K562 (cell line): ENCODE measurements around the gene INHBE. TPM values are rescaled to one million over a fixed set of nuclear protein-coding genes. Genes with fewer than 3 reads are reported as not detected.
A peak's percentile ranks its signal among the peaks of the same experiment; 100 is the strongest.

Experiments used
- FOXK2 ChIP-seq, 2 experiments: fragments of 450-650 bp; IDR thresholded peaks in 1 of 2; conservative IDR thresholded peaks in 1 of 2; 2 replicates each; pipeline ENCODE4 v1.6.1; 2016; ENCODE audit warnings: low read depth in 2 of 2, mild to moderate bottlenecking in 1 of 2
- LARP7 ChIP-seq: fragments of 450-650 bp; IDR thresholded peaks from 2 replicates; pipeline ENCODE4 v1.6.1; 2016
- MYBL2 ChIP-seq, 2 experiments: fragments of 450-650 bp in 1 of 2; sonication (generic) in 1 of 2; formaldehyde crosslinking in 1 of 2; IDR thresholded peaks; 2 replicates each; pipeline versions ENCODE4 v1.6.1 to v1.8.1; 2017 to 2022; ENCODE audit warnings: borderline replicate concordance in 1 of 2, inconsistent platforms in 1 of 2, low read depth in 1 of 2, mild to moderate bottlenecking in 1 of 2, missing genetic modification reagents in 1 of 2, moderate library complexity in 1 of 2
- PTTG1 ChIP-seq: fragments of 450-650 bp; IDR thresholded peaks from 2 replicates; pipeline ENCODE4 v1.6.1; 2016; ENCODE audit warnings: low read depth, mild to moderate bottlenecking, missing genetic modification characterization, missing compliant biosample characterization
- RBFOX2 ChIP-seq: fragments of 200-400 bp; formaldehyde crosslinking; IDR thresholded peaks from 2 replicates; pipeline ENCODE4 v1.6.1; 2017; ENCODE audit warnings: low read depth, mild to moderate bottlenecking, low read length, moderate library complexity
- SRSF1 ChIP-seq: fragments of 200-400 bp; formaldehyde crosslinking; IDR thresholded peaks from 2 replicates; pipeline ENCODE4 v1.6.1; 2017; ENCODE audit warnings: mild to moderate bottlenecking, low read depth, low read length, moderate library complexity
- ZNF436 ChIP-seq: fragments of 250-450, 450-650 bp; sonication (Bioruptor Pico); formaldehyde crosslinking; IDR thresholded peaks from 2 replicates; pipeline ENCODE4 v1.7.0; 2020; ENCODE audit warnings: mild to moderate bottlenecking
- ZNF589 ChIP-seq: fragments of 200-800 bp; sonication (Bioruptor generic); IDR thresholded peaks from 2 replicates; pipeline ENCODE4 v1.6.1; 2016; ENCODE audit warnings: low read depth, missing genetic modification characterization, missing compliant biosample characterization
- polyA plus RNA-seq, 8 experiments: library from polyadenylated mRNA; depleted of rRNA in 4 of 8; stranded (reverse) in 5 of 8; unstranded in 3 of 8; fragments of >200 nt; fragmentation: Nextera tagmentation in 2 of 8; fragmentation: Illumina TruSeq in 1 of 8; extraction: Ambion mirVana in 2 of 8; extraction: Trizol in 1 of 8; gene quantifications; 2 replicates each; pipeline versions ENCODE4 v1.2.1 to v1.2.3, GENCODE V29; 2011 to 2014; ENCODE audit warnings: inconsistent platforms in 1 of 8, missing spikeins in 1 of 8
- total RNA-seq, 7 experiments: library from RNA; depleted of rRNA in 6 of 7; stranded (reverse); fragments of >200 nt in 6 of 7; fragmentation: Illumina TruSeq in 2 of 7; extraction: Trizol in 2 of 7; gene quantifications; 2 replicates each; pipeline versions ENCODE4 v1.2.1 to v1.2.3, GENCODE V29; 2011 to 2021; ENCODE audit warnings: low replicate concordance in 1 of 7
- TF ChIP-seq, protein P1 (sequence below): sonication (generic); formaldehyde crosslinking; IDR thresholded peaks from 2 replicates; pipeline ENCODE4 v1.8.0; 2022; ENCODE audit warnings: mild to moderate bottlenecking, missing genetic modification reagents
- TF ChIP-seq, protein P2 (sequence below): fragments of 250-450 bp; sonication (Bioruptor Pico); IDR thresholded peaks from 2 replicates; pipeline ENCODE4 v1.8.0; 2021; ENCODE audit warnings: moderate library complexity, mild to moderate bottlenecking, inconsistent platforms
- TF ChIP-seq, protein P3 (sequence below): fragments of 450-650 bp; IDR thresholded peaks from 2 replicates; pipeline ENCODE4 v1.6.1; 2017; ENCODE audit warnings: antibody characterized with exemption
- TF ChIP-seq, protein P4 (sequence below), 2 experiments: IDR thresholded peaks; 2 replicates each; pipeline ENCODE4 v1.6.1; 2012; ENCODE audit warnings: improper control_type of control experiment in 2 of 2, low read depth in 2 of 2, low read length in 2 of 2, borderline replicate concordance in 1 of 2
- TF ChIP-seq, protein P5 (sequence below): sonication (generic); formaldehyde crosslinking; IDR thresholded peaks from 2 replicates; pipeline ENCODE4 v1.4.0; 2020; ENCODE audit warnings: mild to moderate bottlenecking, missing genetic modification reagents

INHBE gene
- total and polyA plus RNA-seq, 9 of the 15 experiments (the other 6 are each of a cell fraction or from before 2014, with no cell fraction given): 0.94 to 9.9 (median 7.3) TPM

DNA sequence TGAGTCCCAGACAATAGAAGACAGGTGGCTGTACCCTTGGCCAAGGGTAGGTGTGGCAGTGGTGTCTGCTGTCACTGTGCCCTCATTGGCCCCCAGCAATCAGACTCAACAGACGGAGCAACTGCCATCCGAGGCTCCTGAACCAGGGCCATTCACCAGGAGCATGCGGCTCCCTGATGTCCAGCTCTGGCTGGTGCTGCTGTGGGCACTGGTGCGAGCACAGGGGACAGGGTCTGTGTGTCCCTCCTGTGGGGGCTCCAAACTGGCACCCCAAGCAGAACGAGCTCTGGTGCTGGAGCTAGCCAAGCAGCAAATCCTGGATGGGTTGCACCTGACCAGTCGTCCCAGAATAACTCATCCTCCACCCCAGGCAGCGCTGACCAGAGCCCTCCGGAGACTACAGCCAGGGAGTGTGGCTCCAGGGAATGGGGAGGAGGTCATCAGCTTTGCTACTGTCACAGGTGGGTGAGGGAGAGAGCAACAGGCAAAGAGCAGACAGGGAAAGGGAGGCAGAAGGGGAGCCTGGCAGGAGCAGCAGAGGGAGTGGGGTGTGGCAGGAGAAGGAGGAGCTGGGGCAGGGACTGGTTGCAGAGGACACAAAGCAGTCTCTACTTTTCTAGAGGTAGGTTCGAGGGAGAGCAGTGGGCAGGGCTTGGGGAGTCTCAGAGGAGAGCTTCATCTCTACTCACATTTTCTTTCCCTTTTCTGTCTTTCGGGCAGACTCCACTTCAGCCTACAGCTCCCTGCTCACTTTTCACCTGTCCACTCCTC, 452 bp downstream of the INHBE start (continued):
- 0 out of 4 replicates have a peak, but pooled peaks of 1 of the 2 experiments have one; percentile 3 for TF ChIP-seq FOXK2 (conservative IDR thresholded peaks at IDR 0.05 in 1 of 2, IDR thresholded peaks at IDR 0.05 in 1 of 2; ENCODE audit: low read depth in 2 of 2)
- TF ChIP-seq ZNF589 (CRISPR knock-in tag): peak; percentile 44; the same call in 1 of the 2 replicates
- TF ChIP-seq, protein P1, sequence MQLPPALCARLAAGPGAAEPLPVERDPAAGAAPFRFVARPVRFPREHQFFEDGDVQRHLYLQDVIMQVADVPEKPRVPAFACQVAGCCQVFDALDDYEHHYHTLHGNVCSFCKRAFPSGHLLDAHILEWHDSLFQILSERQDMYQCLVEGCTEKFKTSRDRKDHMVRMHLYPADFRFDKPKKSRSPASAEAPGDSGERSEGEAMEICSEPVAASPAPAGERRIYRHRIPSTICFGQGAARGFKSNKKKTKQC (CRISPR knock-in tag): peak; percentile 78; the same call in 1 of the 2 replicates
- TF ChIP-seq, protein P2, sequence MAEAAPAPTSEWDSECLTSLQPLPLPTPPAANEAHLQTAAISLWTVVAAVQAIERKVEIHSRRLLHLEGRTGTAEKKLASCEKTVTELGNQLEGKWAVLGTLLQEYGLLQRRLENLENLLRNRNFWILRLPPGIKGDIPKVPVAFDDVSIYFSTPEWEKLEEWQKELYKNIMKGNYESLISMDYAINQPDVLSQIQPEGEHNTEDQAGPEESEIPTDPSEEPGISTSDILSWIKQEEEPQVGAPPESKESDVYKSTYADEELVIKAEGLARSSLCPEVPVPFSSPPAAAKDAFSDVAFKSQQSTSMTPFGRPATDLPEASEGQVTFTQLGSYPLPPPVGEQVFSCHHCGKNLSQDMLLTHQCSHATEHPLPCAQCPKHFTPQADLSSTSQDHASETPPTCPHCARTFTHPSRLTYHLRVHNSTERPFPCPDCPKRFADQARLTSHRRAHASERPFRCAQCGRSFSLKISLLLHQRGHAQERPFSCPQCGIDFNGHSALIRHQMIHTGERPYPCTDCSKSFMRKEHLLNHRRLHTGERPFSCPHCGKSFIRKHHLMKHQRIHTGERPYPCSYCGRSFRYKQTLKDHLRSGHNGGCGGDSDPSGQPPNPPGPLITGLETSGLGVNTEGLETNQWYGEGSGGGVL (CRISPR knock-in tag): no peak
- no peak for TF ChIP-seq PTTG1
- TF ChIP-seq MYBL2 (IDR thresholded peaks at IDR 0.05; ENCODE audit: low read depth): peak; percentile 25; the same call in 1 of the 2 replicates
- TF ChIP-seq MYBL2 (CRISPR knock-in tag; IDR thresholded peaks at IDR 0.05; ENCODE audit: borderline replicate concordance): no peak
- TF ChIP-seq, protein P3, sequence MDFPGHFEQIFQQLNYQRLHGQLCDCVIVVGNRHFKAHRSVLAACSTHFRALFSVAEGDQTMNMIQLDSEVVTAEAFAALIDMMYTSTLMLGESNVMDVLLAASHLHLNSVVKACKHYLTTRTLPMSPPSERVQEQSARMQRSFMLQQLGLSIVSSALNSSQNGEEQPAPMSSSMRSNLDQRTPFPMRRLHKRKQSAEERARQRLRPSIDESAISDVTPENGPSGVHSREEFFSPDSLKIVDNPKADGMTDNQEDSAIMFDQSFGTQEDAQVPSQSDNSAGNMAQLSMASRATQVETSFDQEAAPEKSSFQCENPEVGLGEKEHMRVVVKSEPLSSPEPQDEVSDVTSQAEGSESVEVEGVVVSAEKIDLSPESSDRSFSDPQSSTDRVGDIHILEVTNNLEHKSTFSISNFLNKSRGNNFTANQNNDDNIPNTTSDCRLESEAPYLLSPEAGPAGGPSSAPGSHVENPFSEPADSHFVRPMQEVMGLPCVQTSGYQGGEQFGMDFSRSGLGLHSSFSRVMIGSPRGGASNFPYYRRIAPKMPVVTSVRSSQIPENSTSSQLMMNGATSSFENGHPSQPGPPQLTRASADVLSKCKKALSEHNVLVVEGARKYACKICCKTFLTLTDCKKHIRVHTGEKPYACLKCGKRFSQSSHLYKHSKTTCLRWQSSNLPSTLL: no peak
- 0 out of 2 replicates have a peak, but pooled peaks have one; percentile 18 for TF ChIP-seq LARP7
- no peak for TF ChIP-seq ZNF436 (CRISPR knock-in tag)
- TF ChIP-seq, protein P4, sequence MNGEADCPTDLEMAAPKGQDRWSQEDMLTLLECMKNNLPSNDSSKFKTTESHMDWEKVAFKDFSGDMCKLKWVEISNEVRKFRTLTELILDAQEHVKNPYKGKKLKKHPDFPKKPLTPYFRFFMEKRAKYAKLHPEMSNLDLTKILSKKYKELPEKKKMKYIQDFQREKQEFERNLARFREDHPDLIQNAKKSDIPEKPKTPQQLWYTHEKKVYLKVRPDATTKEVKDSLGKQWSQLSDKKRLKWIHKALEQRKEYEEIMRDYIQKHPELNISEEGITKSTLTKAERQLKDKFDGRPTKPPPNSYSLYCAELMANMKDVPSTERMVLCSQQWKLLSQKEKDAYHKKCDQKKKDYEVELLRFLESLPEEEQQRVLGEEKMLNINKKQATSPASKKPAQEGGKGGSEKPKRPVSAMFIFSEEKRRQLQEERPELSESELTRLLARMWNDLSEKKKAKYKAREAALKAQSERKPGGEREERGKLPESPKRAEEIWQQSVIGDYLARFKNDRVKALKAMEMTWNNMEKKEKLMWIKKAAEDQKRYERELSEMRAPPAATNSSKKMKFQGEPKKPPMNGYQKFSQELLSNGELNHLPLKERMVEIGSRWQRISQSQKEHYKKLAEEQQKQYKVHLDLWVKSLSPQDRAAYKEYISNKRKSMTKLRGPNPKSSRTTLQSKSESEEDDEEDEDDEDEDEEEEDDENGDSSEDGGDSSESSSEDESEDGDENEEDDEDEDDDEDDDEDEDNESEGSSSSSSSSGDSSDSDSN (IDR thresholded peaks at IDR 0.05; ENCODE audit: borderline replicate concordance in 1 of 2, low read depth in 2 of 2, low read length in 2 of 2): 0 out of 4 replicates have a peak, but pooled peaks of 1 of the 2 experiments have one; percentile 52
- TF ChIP-seq, protein P5, sequence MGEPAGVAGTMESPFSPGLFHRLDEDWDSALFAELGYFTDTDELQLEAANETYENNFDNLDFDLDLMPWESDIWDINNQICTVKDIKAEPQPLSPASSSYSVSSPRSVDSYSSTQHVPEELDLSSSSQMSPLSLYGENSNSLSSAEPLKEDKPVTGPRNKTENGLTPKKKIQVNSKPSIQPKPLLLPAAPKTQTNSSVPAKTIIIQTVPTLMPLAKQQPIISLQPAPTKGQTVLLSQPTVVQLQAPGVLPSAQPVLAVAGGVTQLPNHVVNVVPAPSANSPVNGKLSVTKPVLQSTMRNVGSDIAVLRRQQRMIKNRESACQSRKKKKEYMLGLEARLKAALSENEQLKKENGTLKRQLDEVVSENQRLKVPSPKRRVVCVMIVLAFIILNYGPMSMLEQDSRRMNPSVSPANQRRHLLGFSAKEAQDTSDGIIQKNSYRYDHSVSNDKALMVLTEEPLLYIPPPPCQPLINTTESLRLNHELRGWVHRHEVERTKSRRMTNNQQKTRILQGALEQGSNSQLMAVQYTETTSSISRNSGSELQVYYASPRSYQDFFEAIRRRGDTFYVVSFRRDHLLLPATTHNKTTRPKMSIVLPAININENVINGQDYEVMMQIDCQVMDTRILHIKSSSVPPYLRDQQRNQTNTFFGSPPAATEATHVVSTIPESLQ (CRISPR knock-in tag): 0 out of 2 replicates have a peak, but pooled peaks have one; percentile 2
- peak; percentile 86 for TF ChIP-seq RBFOX2
- TF ChIP-seq SRSF1: no peak
